ENCODE results near the gene SLC25A21. TPM values are rescaled to one million over a fixed set of nuclear protein-coding genes. Genes with fewer than 3 reads are reported as not detected.

Gene SLC25A21
- total and polyA plus RNA-seq, 2 of the 13 experiments (the other 11 are each of a cell fraction or from before 2014, with no cell fraction given): 1.9 to 2.9 TPM

- TF ChIP-seq TFDP2 (CRISPR knock-in tag; IDR thresholded peaks at IDR 0.05) (no peak), HNRNPL (IDR thresholded peaks at IDR 0.05; ENCODE audit: low read depth, low read length) (no peak)
These were observed 233.1 kb downstream of the SLC25A21 start (continued) for GRCh38 chr14:36939265-36939664.

GRCh38 chr14:36938678-36939077 lies 233.7 kb downstream of the SLC25A21 start:
- CTCF ChIA-PET (ENCODE audit: low intra/inter-chr PET ratio, low total read pairs): no interaction called here
- BruUV-seq (replicated peaks): no TSS peak

GRCh38 chr14:36935976-36936678 lies 236.3 kb downstream of the SLC25A21 start:
- Histone ChIP-seq H4K20me1 (ENCODE audit: insufficient read depth, low read length) (no peaks in the 10 kb centered on the region), H2AFZ (ENCODE audit: low read length) (no peak overlapping the region), H3K4me2 (ENCODE audit: low read depth, low read length) (no peak overlapping the region), H3K27me3 (ENCODE audit: control insufficient read depth in 1 of 2, insufficient read depth in 2 of 2, low read length in 2 of 2) (no peaks in the 10 kb centered on the region), H3K4me1 (ENCODE audit: insufficient read depth, low read length) (no peaks in the 10 kb centered on the region), H3K9ac (ENCODE audit: insufficient read depth, low read depth, low read length) (no peak overlapping the region), H3K79me2 (ENCODE audit: insufficient read depth, low read length) (no peaks in the 10 kb centered on the region), H3K36me3 (replicated peaks in 1 of 2; ENCODE audit: control insufficient read depth in 1 of 2, insufficient read depth in 2 of 2, low read length in 2 of 2) (no peaks in the 10 kb centered on the region), H3K4me3 (replicated peaks in 1 of 3; ENCODE audit: insufficient read depth in 1 of 3, low read depth in 2 of 3, low read length in 3 of 3) (no peak overlapping the region), H3K27ac (ENCODE audit: extremely low read length, insufficient read depth, low read length) (no peak overlapping the region), H3K9me3 (ENCODE audit: low read length) (no peaks in the 10 kb centered on the region)
- no peak for ATAC-seq
- CTCF ChIA-PET (ENCODE audit: low intra/inter-chr PET ratio, low total read pairs): no interaction called here
- no TSS peak for BruUV-seq (replicated peaks)
- intact Hi-C loops (cut with micrococcal nuclease; ENCODE audit: unreplicated experiment) (no loop called here), in situ Hi-C loops (cut with HindIII; ENCODE audit: extremely low pct_ligation_motif_present, low pct_unique_long_range_greater_than_20kb) (loop anchor here (5.0 kb wide), 1 partner anchor 289 kb away; no protein-coding TSS in a partner anchor)
- POLR2A ChIA-PET: no interaction called here
- 1% methylated on average over 6 of the region's 6 CpGs for WGBS (ENCODE audit: low lambda C conversion rate)
- no peak for FAIRE-seq
- no peak for DNase-seq (ENCODE audit: low spot score)
- TF ChIP-seq PRDM10 (CRISPR knock-in tag; IDR thresholded peaks at IDR 0.05; ENCODE audit: low read depth) (no peak), HOXA3 (CRISPR knock-in tag; IDR thresholded peaks at IDR 0.05) (no peak), ZNF569 (CRISPR knock-in tag; IDR thresholded peaks at IDR 0.05; ENCODE audit: borderline replicate concordance) (no peak), ZFP37 (CRISPR knock-in tag; IDR thresholded peaks at IDR 0.05; ENCODE audit: borderline replicate concordance) (no peak), CHD4 (IDR thresholded peaks at IDR 0.05; ENCODE audit: borderline replicate concordance, low read length) (no peak), SMYD3 (CRISPR knock-in tag; IDR thresholded peaks at IDR 0.05) (no peak), ZNF782 (CRISPR knock-in tag; IDR thresholded peaks at IDR 0.05; ENCODE audit: borderline replicate concordance) (no peak), FOXJ3 (CRISPR knock-in tag; IDR thresholded peaks at IDR 0.05; ENCODE audit: borderline replicate concordance) (no peak)

More at GRCh38 chr14:36938678-36939077, 233.7 kb downstream of the SLC25A21 start:
- no peaks in the 10 kb centered on the region for H3K79me2 ChIP-seq (ENCODE audit: insufficient read depth, low read length)
- H3K4me1 ChIP-seq (ENCODE audit: insufficient read depth, low read length): no peaks in the 10 kb centered on the region
- H3K36me3 ChIP-seq (replicated peaks in 1 of 2; ENCODE audit: control insufficient read depth in 1 of 2, insufficient read depth in 2 of 2, low read length in 2 of 2): no peaks in the 10 kb centered on the region
- in situ Hi-C loops (cut with HindIII; ENCODE audit: extremely low pct_ligation_motif_present, low pct_unique_long_range_greater_than_20kb) (loop anchor here (5.0 kb wide), 1 partner anchor 291 kb away; no protein-coding TSS in a partner anchor), intact Hi-C loops (cut with micrococcal nuclease; ENCODE audit: unreplicated experiment) (no loop called here)
- H3K9me3 ChIP-seq (ENCODE audit: low read length): no peaks in the 10 kb centered on the region
- no peak overlapping the region for H3K9ac ChIP-seq (ENCODE audit: insufficient read depth, low read depth, low read length)
- POLR2A ChIA-PET: no interaction called here
- no peaks in the 10 kb centered on the region for H4K20me1 ChIP-seq (ENCODE audit: insufficient read depth, low read length)
- H3K27me3 ChIP-seq (ENCODE audit: control insufficient read depth in 1 of 2, insufficient read depth in 2 of 2, low read length in 2 of 2): no peaks in the 10 kb centered on the region
- no peak overlapping the region for H2AFZ ChIP-seq (ENCODE audit: low read length)
- TF ChIP-seq ATF7 (IDR thresholded peaks at IDR 0.05): peak; percentile 77
- no peak for TF ChIP-seq ATF7 (CRISPR knock-in tag; IDR thresholded peaks at IDR 0.05)
- TF ChIP-seq ZFP36 (IDR thresholded peaks at IDR 0.05; ENCODE audit: borderline replicate concordance, low read depth, low read length, partially characterized antibody): no peak
- no peak overlapping the region for H3K4me2 ChIP-seq (ENCODE audit: low read depth, low read length)
- ATAC-seq: no peak
- H3K27ac ChIP-seq (ENCODE audit: extremely low read length, insufficient read depth, low read length): no peak overlapping the region
- no peak overlapping the region for H3K4me3 ChIP-seq (replicated peaks in 1 of 3; ENCODE audit: insufficient read depth in 1 of 3, low read depth in 2 of 3, low read length in 3 of 3)
- FAIRE-seq: no peak
- no peak for DNase-seq (ENCODE audit: low spot score)
